Bronchial epithelial cell (primary cell): Measurements from ENCODE around the gene SNU13. TPM values are rescaled to one million over a fixed set of nuclear protein-coding genes. Genes with fewer than 3 reads are reported as not detected.

Source experiments
- DNase-seq: peaks from one replicate; pipeline ENCODE4 v3.0.0-alpha.2; 2010; ENCODE audit warnings: low read depth
- FAIRE-seq: peaks from 2 replicates; lab custom pipeline; 2011; peaks lifted over from hg19 to GRCh38; lab: Jason Lieb, UNC
- H3K27me3 ChIP-seq: 2 replicates; pipeline ENCODE4 v1.5.1; 2011; ENCODE audit warnings: low read length; ENCODE audit not compliant: control insufficient read depth, insufficient read depth
- H3K36me3 ChIP-seq: 2 replicates; pipeline ENCODE4 v1.5.1; 2011; ENCODE audit warnings: low read length; ENCODE audit not compliant: control insufficient read depth, insufficient read depth
- H3K4me3 ChIP-seq: 2 replicates; pipeline ENCODE4 v1.5.1; 2011; ENCODE audit warnings: mild to moderate bottlenecking, low read depth, low read length, control low read depth
- total RNA-seq: library from RNA; depleted of rRNA; stranded (reverse); fragments of >200 nt; gene quantifications from 2 replicates; pipeline ENCODE4 v1.2.1, GENCODE V29; 2014
- TF ChIP-seq, protein P1 (sequence below): IDR thresholded peaks from 2 replicates; pipeline ENCODE4 v1.5.1; 2011; ENCODE audit warnings: mild to moderate bottlenecking, moderate library complexity, low read length, control low read depth, inconsistent platforms; ENCODE audit not compliant: insufficient read depth, severe bottlenecking

Gene SNU13
- total RNA-seq, 1 donor from 2014 or later = 95.6 TPM

DNA sequence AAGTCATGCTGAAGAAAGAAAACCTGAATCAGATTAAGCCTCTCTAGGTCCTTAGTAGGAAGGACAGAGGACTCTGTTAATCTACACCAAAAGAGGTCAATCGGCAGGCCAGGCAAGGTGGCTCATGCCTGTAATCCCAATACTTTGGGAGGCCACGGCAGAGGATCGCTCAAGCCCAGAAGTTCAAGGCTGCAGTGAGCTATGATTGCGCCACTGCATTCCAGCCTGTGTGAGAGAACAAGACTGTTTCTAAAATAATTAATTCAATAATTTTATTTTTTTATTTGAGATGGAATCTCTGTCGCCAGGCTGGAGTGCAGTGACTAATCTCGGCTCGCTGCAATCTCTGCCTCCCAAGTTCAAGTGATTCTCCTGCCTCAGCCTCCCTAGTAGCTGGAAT, 63.1 kb downstream of the SNU13 start:
- Histone ChIP-seq H3K27me3 (no peaks in the 10 kb centered on the region), H3K4me3 (no peak overlapping the region), H3K36me3 (peaks cover 17% of the 10 kb centered on the region)
- DNase-seq = no peak
- no peak for FAIRE-seq
- TF ChIP-seq, protein P1, sequence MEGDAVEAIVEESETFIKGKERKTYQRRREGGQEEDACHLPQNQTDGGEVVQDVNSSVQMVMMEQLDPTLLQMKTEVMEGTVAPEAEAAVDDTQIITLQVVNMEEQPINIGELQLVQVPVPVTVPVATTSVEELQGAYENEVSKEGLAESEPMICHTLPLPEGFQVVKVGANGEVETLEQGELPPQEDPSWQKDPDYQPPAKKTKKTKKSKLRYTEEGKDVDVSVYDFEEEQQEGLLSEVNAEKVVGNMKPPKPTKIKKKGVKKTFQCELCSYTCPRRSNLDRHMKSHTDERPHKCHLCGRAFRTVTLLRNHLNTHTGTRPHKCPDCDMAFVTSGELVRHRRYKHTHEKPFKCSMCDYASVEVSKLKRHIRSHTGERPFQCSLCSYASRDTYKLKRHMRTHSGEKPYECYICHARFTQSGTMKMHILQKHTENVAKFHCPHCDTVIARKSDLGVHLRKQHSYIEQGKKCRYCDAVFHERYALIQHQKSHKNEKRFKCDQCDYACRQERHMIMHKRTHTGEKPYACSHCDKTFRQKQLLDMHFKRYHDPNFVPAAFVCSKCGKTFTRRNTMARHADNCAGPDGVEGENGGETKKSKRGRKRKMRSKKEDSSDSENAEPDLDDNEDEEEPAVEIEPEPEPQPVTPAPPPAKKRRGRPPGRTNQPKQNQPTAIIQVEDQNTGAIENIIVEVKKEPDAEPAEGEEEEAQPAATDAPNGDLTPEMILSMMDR = no peak

Other genes with a start within 250 kb of the SNU13 start
- gene TOB2, start 242.1 kb downstream of the SNU13 start, total RNA-seq = 6.3 and 11.9 TPM in 2 replicates
- gene PHF5A, start 220.2 kb downstream of the SNU13 start, total RNA-seq = 106 and 111 TPM in 2 replicates
- 59.8 and 77.6 TPM in 2 replicates for gene ACO2, start 219.8 kb downstream of the SNU13 start, total RNA-seq
- 14.3 and 28.2 TPM in 2 replicates for gene POLR3H, start 144.4 kb downstream of the SNU13 start, total RNA-seq
- gene CSDC2, start 127.9 kb downstream of the SNU13 start, total RNA-seq = under 0.01 TPM in 1 of 2 replicates, not detected in the other
- gene PMM1, start 99.0 kb downstream of the SNU13 start, total RNA-seq = 17.4 and 23.6 TPM in 2 replicates
- 10.8 and 17.5 TPM in 2 replicates for gene DESI1, start 67.8 kb downstream of the SNU13 start, total RNA-seq
- 229 and 266 TPM in 2 replicates for gene XRCC6, start 67.6 kb downstream of the SNU13 start, total RNA-seq
- gene MEI1, start 10.6 kb upstream of the SNU13 start, total RNA-seq = 0.13 TPM in 1 of 2 replicates, not detected in the other
- gene CCDC134, start 111.8 kb upstream of the SNU13 start, total RNA-seq = 5.4 and 6.1 TPM in 2 replicates
- gene SREBF2, start 144.2 kb upstream of the SNU13 start, total RNA-seq = 44.2 and 66.4 TPM in 2 replicates
- not detected in 2 replicates for gene SHISA8, start 226.2 kb upstream of the SNU13 start, total RNA-seq
- under 0.01 TPM in 2 replicates for gene TNFRSF13C, start 237.9 kb upstream of the SNU13 start, total RNA-seq